RWPE2 (cell line): Measurements from ENCODE around the gene ZFYVE28.
"Not testable (repeated sequence)": the region's sequence is repeated elsewhere in the genome, so short reads cannot be mapped to it uniquely, and the experiment has no call there.

Experiments used
- ATAC-seq: fragments of 200-7000 bp; cut with Tn5 transposase; 3 replicates; pipeline ENCODE4 v1.9.1; 2021; ENCODE audit warnings: low read depth
- DNase-seq: peaks from one replicate; pipeline ENCODE4 v3.0.0-alpha.2; 2020; ENCODE audit warnings: low spot score
- H3K27ac ChIP-seq: fragments of 450-650 bp; 2 replicates; pipeline ENCODE4 v1.5.1; 2017; ENCODE audit warnings: mild to moderate bottlenecking; ENCODE audit not compliant: poor library complexity, severe bottlenecking
- H3K27me3 ChIP-seq: fragments of 250-450 bp; sonication (Bioruptor Pico); 2 replicates; pipeline ENCODE4 v1.5.1; 2021; ENCODE audit warnings: mild to moderate bottlenecking, moderate library complexity; ENCODE audit not compliant: insufficient read depth, poor library complexity, severe bottlenecking
- H3K36me3 ChIP-seq: fragments of 250-450 bp; sonication (Bioruptor Pico); 2 replicates; pipeline ENCODE4 v1.5.1; 2020; ENCODE audit warnings: low read depth, mild to moderate bottlenecking, moderate library complexity
- H3K4me1 ChIP-seq: fragments of 250-450 bp; sonication (Bioruptor Pico); 2 replicates; pipeline ENCODE4 v1.5.1; 2021; ENCODE audit warnings: mild to moderate bottlenecking, moderate library complexity; ENCODE audit not compliant: insufficient read depth, poor library complexity, severe bottlenecking
- H3K4me3 ChIP-seq: fragments of 250-450 bp; sonication (Bioruptor Pico); 2 replicates; pipeline ENCODE4 v1.5.1; 2021; ENCODE audit warnings: mild to moderate bottlenecking, moderate library complexity; ENCODE audit not compliant: severe bottlenecking
- H3K9me3 ChIP-seq: fragments of 250-450 bp; sonication (Bioruptor Pico); 2 replicates; pipeline ENCODE4 v1.5.1; 2021; ENCODE audit warnings: mild to moderate bottlenecking, moderate library complexity; ENCODE audit not compliant: severe bottlenecking
- TF ChIP-seq, protein P1 (sequence below): fragments of 450-650 bp; IDR thresholded peaks from one replicate; pipeline ENCODE4 v1.5.1; 2017; ENCODE audit warnings: mild to moderate bottlenecking, moderate library complexity; ENCODE audit not compliant: poor library complexity, severe bottlenecking

ZFYVE28 gene

DNA sequence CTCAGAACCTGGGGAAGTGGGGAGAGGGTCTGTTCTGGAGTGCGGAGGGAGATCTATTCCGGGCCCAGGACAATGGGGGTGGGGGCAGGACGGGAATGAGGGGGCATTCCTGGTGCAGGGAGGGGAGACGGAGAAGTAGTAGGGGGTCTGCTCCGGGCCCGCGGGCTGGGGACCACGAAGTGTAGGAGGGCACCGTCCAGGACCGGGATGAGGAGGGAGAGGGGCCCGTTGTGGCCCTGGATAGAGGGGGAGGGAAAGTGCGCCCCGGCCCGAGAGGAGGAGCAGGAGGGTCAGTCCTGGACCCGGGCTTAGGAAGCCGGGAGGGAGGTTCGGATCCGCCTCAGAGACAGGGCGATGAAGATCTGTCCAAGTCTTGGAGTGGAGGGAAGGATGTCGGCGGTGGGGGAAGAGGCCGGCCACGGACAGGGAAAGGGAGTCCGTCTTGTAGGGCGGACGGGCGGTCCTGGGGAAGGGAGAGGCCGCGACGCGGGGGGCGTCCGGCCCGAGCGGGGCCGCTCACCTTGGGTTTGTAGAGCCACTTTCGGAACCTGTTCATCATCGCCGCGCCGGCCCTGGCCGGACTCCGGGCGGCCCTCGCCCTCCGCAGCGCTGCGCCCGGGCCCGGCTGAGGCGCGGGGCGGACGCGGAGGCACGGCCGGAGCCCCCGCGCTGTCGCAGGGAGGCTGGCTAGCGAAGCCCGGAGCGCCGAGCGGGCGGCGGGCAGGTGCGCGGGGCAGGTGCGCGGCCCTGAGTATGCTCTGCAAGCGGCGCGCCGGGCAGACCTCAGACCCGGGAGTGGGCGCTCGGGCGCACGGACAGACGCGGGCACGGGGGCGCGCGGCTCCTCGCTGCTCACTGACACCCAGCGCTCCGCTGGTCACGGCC is at the start of gene ZFYVE28:
TSS of gene ZFYVE28 (minus strand) at position 881 of the 885 bp plus-strand sequence. CDS start at position 559, 322 bp downstream.
- TF ChIP-seq, protein P1, sequence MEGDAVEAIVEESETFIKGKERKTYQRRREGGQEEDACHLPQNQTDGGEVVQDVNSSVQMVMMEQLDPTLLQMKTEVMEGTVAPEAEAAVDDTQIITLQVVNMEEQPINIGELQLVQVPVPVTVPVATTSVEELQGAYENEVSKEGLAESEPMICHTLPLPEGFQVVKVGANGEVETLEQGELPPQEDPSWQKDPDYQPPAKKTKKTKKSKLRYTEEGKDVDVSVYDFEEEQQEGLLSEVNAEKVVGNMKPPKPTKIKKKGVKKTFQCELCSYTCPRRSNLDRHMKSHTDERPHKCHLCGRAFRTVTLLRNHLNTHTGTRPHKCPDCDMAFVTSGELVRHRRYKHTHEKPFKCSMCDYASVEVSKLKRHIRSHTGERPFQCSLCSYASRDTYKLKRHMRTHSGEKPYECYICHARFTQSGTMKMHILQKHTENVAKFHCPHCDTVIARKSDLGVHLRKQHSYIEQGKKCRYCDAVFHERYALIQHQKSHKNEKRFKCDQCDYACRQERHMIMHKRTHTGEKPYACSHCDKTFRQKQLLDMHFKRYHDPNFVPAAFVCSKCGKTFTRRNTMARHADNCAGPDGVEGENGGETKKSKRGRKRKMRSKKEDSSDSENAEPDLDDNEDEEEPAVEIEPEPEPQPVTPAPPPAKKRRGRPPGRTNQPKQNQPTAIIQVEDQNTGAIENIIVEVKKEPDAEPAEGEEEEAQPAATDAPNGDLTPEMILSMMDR: no peak
- Histone ChIP-seq H3K27me3 (peaks cover 39% of the 10 kb centered on the region), H3K27ac (no peak within 1 kb of the TSS), H3K4me3 (peak within 1 kb of the TSS; percentile 59), H3K9me3 (no peaks in the 10 kb centered on the region), H3K36me3 (no peaks in the 10 kb centered on the region), H3K4me1 (peaks cover 10% of the 10 kb centered on the region)
- peak; percentile 13 for ATAC-seq
- DNase-seq: no peak

DNA sequence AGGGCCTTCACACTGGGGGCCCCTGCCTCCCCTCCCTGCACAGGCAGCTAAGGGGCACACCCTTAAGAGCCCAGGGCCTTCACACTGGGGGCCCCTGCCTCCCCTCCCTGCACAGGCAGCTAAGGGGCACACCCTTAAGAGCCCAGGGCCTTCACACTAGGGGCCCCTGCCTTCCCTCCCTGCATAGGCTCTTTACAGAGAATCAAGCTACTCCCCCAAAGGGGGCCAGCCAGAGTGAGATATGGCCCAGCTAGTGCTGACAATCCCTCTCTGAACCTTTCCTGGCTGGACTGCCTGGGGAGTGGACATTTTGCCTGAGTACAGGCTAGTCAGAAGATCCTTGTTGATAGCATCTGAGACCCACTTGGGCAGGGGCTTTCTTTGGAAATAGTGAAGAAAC is 47.1 kb upstream of the ZFYVE28 start:
- not testable (repeated sequence) for H3K4me3 ChIP-seq, H3K36me3 ChIP-seq, H3K9me3 ChIP-seq, H3K27me3 ChIP-seq, H3K27ac ChIP-seq, DNase-seq, ATAC-seq, H3K4me1 ChIP-seq

DNA sequence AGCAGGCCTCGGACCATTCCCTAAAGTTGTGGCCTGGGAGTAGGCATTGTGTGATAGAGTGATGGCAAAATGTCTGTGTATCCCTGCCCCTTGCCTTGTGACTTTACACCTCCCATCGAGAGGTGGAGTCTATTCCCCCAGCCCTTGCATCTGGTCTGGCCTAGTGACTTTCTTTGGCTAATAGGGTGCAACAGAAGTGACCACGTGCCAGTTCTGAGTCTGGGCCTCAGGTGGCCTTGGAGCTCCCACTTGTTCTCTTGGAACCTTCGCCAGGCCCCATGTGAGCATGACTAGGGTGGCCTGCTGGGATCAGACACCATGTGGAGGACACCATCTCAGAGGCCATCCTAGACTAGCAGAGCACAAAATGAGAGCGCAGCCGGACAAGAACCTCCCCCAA is 46.6 kb upstream of the ZFYVE28 start:
- TF ChIP-seq, protein P1: no peak
- no peaks in the 10 kb centered on the region for H3K27me3 ChIP-seq
- no peaks in the 10 kb centered on the region for H3K9me3 ChIP-seq
- no peak overlapping the region for H3K27ac ChIP-seq
- peaks cover 3% of the 10 kb centered on the region for H3K4me1 ChIP-seq
- no peak overlapping the region for H3K4me3 ChIP-seq
- ATAC-seq (no peak), DNase-seq (no peak)
- H3K36me3 ChIP-seq: 0 out of 2 replicates have a peak, but pooled peaks cover 2% of the 10 kb centered on the region

DNA sequence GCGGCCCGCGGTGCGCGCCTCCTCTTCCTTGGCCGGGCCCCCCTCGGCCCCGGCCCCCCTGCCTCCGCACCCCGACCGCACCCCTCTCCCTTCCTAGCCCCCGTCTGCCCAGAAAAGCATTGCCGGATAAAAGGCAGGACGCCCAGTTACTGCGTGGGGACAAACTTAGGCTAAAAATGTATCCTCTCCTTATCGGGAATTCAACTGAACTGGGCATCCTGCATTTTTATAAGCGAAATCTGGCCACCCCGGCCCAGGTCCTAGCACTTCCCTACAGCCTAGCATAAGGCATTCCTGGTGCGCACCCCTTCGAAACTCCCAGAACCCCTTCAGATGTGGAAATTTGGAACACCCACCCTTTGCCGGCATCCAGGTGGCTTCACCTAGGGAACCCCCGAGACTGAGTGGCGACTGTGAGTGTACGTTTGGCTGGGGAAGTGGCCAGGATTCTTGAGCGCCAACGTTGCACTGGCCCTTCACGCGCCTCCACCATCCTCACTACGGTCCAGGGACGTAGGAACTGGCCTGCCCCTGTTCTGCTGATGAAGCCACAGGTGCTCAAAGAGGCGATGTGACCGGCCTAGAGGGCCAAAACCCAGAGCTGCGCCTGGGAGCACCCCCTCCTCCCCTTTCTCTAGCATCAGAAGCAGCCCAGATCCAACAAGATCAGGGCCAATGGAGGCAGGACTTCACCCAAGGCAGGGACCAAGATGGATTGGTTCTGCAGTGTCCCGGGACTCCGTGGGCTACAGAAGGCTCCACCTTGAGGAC is 44.7 kb upstream of the ZFYVE28 start:
- no peak for DNase-seq
- TF ChIP-seq, protein P1: peak; percentile 50
- peak overlapping the region; percentile 40 for H3K4me3 ChIP-seq
- no peaks in the 10 kb centered on the region for H3K36me3 ChIP-seq
- H3K9me3 ChIP-seq: no peaks in the 10 kb centered on the region
- H3K27ac ChIP-seq: no peak overlapping the region
- ATAC-seq: no peak
- H3K4me1 ChIP-seq: peaks cover 3% of the 10 kb centered on the region
- no peaks in the 10 kb centered on the region for H3K27me3 ChIP-seq

DNA sequence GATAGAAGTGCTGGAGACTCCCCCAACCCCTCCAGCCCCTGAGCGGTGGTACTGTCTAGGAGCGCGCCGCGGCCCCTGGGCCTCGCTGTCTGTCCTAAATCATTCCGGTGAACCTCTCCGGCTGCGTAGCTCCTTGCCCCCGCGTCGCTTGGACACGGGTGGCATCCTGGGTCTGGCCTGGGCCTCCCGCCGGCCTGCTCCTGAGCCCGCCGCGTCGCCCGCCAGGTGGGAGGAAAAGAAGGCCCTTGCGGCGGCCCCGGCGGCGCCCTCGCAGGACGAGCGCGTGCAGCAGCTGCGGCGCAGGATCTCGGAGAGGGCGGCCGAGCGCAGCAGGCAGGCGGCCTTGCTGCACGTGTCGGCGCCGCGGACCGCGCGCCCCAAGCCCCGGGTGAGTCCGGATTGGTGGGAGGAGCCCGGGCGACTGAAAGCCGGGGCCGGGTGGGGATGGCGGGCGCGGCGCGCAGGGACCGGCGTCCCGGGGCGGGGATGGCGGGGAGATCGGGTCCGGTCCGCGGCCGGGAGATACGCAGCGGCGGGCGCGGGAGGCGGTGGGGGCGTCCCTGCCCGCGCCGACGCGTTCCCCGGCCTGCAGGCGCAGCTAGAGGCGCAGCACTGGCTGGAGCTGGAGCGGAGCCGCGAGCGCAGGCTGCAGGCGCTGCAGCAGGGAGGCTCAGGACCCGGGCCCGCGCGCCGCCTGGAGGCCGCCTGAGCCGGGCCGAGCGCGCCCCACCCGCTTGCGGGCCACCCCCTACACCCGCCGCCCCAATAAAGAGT is 44.0 kb upstream of the ZFYVE28 start:
- no peaks in the 10 kb centered on the region for H3K27me3 ChIP-seq
- no peak overlapping the region for H3K27ac ChIP-seq
- H3K4me3 ChIP-seq: peak overlapping the region; percentile 40
- no peaks in the 10 kb centered on the region for H3K4me1 ChIP-seq
- ATAC-seq (peak; percentile 90), DNase-seq (no peak)
- no peaks in the 10 kb centered on the region for H3K9me3 ChIP-seq
- no peaks in the 10 kb centered on the region for H3K36me3 ChIP-seq
- TF ChIP-seq, protein P1: peak; percentile 74
